CD14-positive monocyte (primary cell): ENCODE measurements around the gene CNTN4. TPM values are rescaled to one million over a fixed set of nuclear protein-coding genes. Genes with fewer than 3 reads are reported as not detected.
"Not testable (repeated sequence)": the region's sequence is repeated elsewhere in the genome, so short reads cannot be mapped to it uniquely, and the experiment has no call there.

Source experiments
- DNase-seq, 3 donors: peaks; one replicate each; pipeline ENCODE4 v3.0.0-alpha.2; 2011 to 2022
- H2AFZ ChIP-seq: 2 replicates; pipeline ENCODE4 v1.6.0; 2012; ENCODE audit warnings: mild to moderate bottlenecking, low read depth, low read length, inconsistent platforms; ENCODE audit not compliant: insufficient read depth, poor library complexity, severe bottlenecking
- H3K27ac ChIP-seq, 2 donors: 1 replicate in 1 of 2; 2 replicates in 1 of 2; pipeline ENCODE4 v1.5.1; 2012 to 2013; ENCODE audit warnings: low read length in 2 of 2, control low read depth in 1 of 2, inconsistent platforms in 1 of 2, low read depth in 1 of 2, mild to moderate bottlenecking in 1 of 2
- H3K27me3 ChIP-seq, 2 donors: one replicate each; pipeline versions ENCODE4 v1.6.0 to v1.6.1; 2011 to 2013; ENCODE audit warnings: low read length in 2 of 2; ENCODE audit not compliant: control insufficient read depth in 2 of 2, insufficient read depth in 2 of 2
- H3K36me3 ChIP-seq, 2 donors: replicated peaks in 1 of 2; 1 replicate in 1 of 2; 2 replicates in 1 of 2; pipeline versions ENCODE4 v1.5.1 to v1.6.1; 2012 to 2013; ENCODE audit warnings: low read length in 2 of 2, control low read depth in 1 of 2, inconsistent platforms in 1 of 2, mild to moderate bottlenecking in 1 of 2; ENCODE audit not compliant: insufficient read depth in 2 of 2, control insufficient read depth in 1 of 2
- H3K4me1 ChIP-seq, 2 donors: 1 replicate in 1 of 2; 2 replicates in 1 of 2; pipeline versions ENCODE4 v1.5.1 to v1.6.1; 2012 to 2013; ENCODE audit warnings: low read length in 2 of 2, control low read depth in 1 of 2, inconsistent platforms in 1 of 2, mild to moderate bottlenecking in 1 of 2, moderate library complexity in 1 of 2; ENCODE audit not compliant: insufficient read depth in 2 of 2, control insufficient read depth in 1 of 2
- H3K4me2 ChIP-seq: replicated peaks from 2 replicates; pipeline ENCODE3; 2012; ENCODE audit warnings: low read length, moderate library complexity, mild to moderate bottlenecking; ENCODE audit not compliant: poor library complexity, severe bottlenecking; ENCODE audit errors: extremely low read depth
- H3K4me3 ChIP-seq, 3 experiments: fragments of 200-600 bp in 1 of 3; sonication (generic) in 1 of 3; replicated peaks in 1 of 3; 1 replicate in 2 of 3; 2 replicates in 1 of 3; pipeline ENCODE4 v1.5.1; 2011 to 2013; ENCODE audit warnings: low read length in 3 of 3, mild to moderate bottlenecking in 3 of 3, control low read depth in 2 of 3, low read depth in 2 of 3, inconsistent platforms in 1 of 3, moderate library complexity in 1 of 3
- H3K79me2 ChIP-seq: 2 replicates; pipeline ENCODE4 v1.6.0; 2012; ENCODE audit warnings: mild to moderate bottlenecking, control low read depth, inconsistent platforms, low read length, moderate library complexity; ENCODE audit not compliant: insufficient read depth
- H3K9ac ChIP-seq: 2 replicates; pipeline ENCODE4 v1.6.0; 2017; ENCODE audit warnings: low read length, mild to moderate bottlenecking; ENCODE audit not compliant: insufficient read depth, poor library complexity, severe bottlenecking
- H3K9me3 ChIP-seq, 2 donors: replicated peaks in 1 of 2; 1 replicate in 1 of 2; 2 replicates in 1 of 2; pipeline versions ENCODE4 v1.5.1 to v1.6.1; 2012 to 2013; ENCODE audit warnings: low read length in 2 of 2, control low read depth in 1 of 2; ENCODE audit not compliant: control insufficient read depth in 1 of 2, insufficient read depth in 1 of 2
- H4K20me1 ChIP-seq: 2 replicates; pipeline ENCODE4 v1.6.0; 2012; ENCODE audit warnings: mild to moderate bottlenecking, low read length, control low read depth, moderate library complexity; ENCODE audit not compliant: insufficient read depth
- H3K27ac Mint-ChIP-seq, 7 donors: one replicate each; pipeline ENCODE4 v1.8.0; 2020; ENCODE audit warnings: mild to moderate bottlenecking in 7 of 7, mixed read lengths in 7 of 7, moderate library complexity in 6 of 7, inconsistent platforms in 2 of 7
- H3K27me3 Mint-ChIP-seq, 3 donors: one replicate each; pipeline ENCODE4 v1.8.0; 2021 to 2022; ENCODE audit warnings: low read depth in 3 of 3, mild to moderate bottlenecking in 3 of 3, mixed read lengths in 3 of 3, moderate library complexity in 3 of 3, inconsistent platforms in 1 of 3
- H3K36me3 Mint-ChIP-seq, 2 donors: one replicate each; pipeline ENCODE4 v1.8.0; 2020; ENCODE audit warnings: mixed read lengths in 2 of 2, inconsistent platforms in 1 of 2, mild to moderate bottlenecking in 1 of 2
- H3K4me1 Mint-ChIP-seq: one replicate; pipeline ENCODE4 v1.8.0; 2020; ENCODE audit warnings: mild to moderate bottlenecking, mixed read lengths
- H3K4me3 Mint-ChIP-seq, 2 donors: one replicate each; pipeline ENCODE4 v1.8.0; 2020; ENCODE audit warnings: mild to moderate bottlenecking in 2 of 2, mixed read lengths in 2 of 2, moderate library complexity in 1 of 2
- H3K9me3 Mint-ChIP-seq, 7 donors: one replicate each; pipeline ENCODE4 v1.8.0; 2020 to 2022; ENCODE audit warnings: mixed read lengths in 7 of 7, mild to moderate bottlenecking in 6 of 7, moderate library complexity in 6 of 7, inconsistent platforms in 2 of 7
- CTCF ChIP-seq: fragments of 200-600 bp; IDR thresholded peaks from one replicate; pipeline ENCODE4 v1.8.0; 2022; ENCODE audit warnings: antibody characterized with exemption, mild to moderate bottlenecking
- WGBS: methylation state at CpG from one replicate; pipeline ENCODE4 v1.1.5; 2013; ENCODE audit warnings: missing lambda C conversion rate; ENCODE audit not compliant: insufficient coverage; 5-methylcytosine and 5-hydroxymethylcytosine counted together
- intact Hi-C, 2 donors: fragments of 100-400 bp; cut with micrococcal nuclease; formaldehyde crosslinking; loops; one replicate each; pipeline versions ENCODE4 v1.15.0 to v1.15.1; 2023
- polyA plus RNA-seq, 3 donors: library from polyadenylated mRNA; depleted of rRNA in 1 of 3; unstranded in 2 of 3; stranded (reverse) in 1 of 3; fragments of 300-500 nt in 2 of 3; fragments of >200 nt in 1 of 3; fragmentation: Illumina TruSeq in 2 of 3; gene quantifications; 1 replicate in 2 of 3; 2 replicates in 1 of 3; pipeline ENCODE4 v1.2.3, GENCODE V29; 2012 to 2021

CNTN4 gene
- polyA plus RNA-seq, 3 donors = not detected

- Histone ChIP-seq H2AFZ (no peak overlapping the region), H3K4me1 (no peaks in the 10 kb centered on the region), H3K36me3 (no peaks in the 10 kb centered on the region), H4K20me1 (no peaks in the 10 kb centered on the region), H3K79me2 (no peaks in the 10 kb centered on the region), H3K9me3 (no peaks in the 10 kb centered on the region), H3K4me2 (no peak overlapping the region), H3K4me3 (no peak overlapping the region), H3K27ac (no peak overlapping the region), H3K9ac (no peak overlapping the region), H3K27me3 (no peaks in the 10 kb centered on the region)
- TF ChIP-seq CTCF = no peak
- Mint-ChIP-seq H3K9me3 (peaks cover 0 to 4% (median 3%) of the 10 kb centered on the region in 7 donors), H3K4me1 (no peaks in the 10 kb centered on the region), H3K27me3 (no peaks in the 10 kb centered on the region), H3K27ac (no peak overlapping the region), H3K4me3 (no peak overlapping the region), H3K36me3 (no peaks in the 10 kb centered on the region)
- intact Hi-C loops = no loop called here
- WGBS = 100% methylated on average over 2 of the region's 4 CpGs
- DNase-seq = no peak
These were observed 720.9 kb downstream of the CNTN4 start for GRCh38 chr3:2819571-2819970.

- intact Hi-C loops, H3K4me3 ChIP-seq, H3K27ac ChIP-seq, H3K79me2 ChIP-seq, H3K27me3 ChIP-seq, H4K20me1 ChIP-seq, H3K36me3 ChIP-seq, H3K36me3 Mint-ChIP-seq, H3K4me1 Mint-ChIP-seq, H3K9me3 ChIP-seq, H3K4me3 Mint-ChIP-seq, H3K9me3 Mint-ChIP-seq, H3K4me1 ChIP-seq, DNase-seq, H3K9ac ChIP-seq, H3K27ac Mint-ChIP-seq, H3K27me3 Mint-ChIP-seq, H2AFZ ChIP-seq, H3K4me2 ChIP-seq: not testable (repeated sequence)
- no CpG with 5 or more reads among the region's 5 CpGs for WGBS
These were observed 722.3 kb downstream of the CNTN4 start for GRCh38 chr3:2820982-2821381.
